Natural killer cell treated with Interleukin-12 subunit alpha and Interleukin-12 subunit beta and Interleukin-15 and Interleukin-18, amount 100 ng/mL, for 72 hours (primary cell): ENCODE results near the gene KLHL9. TPM values are rescaled to one million over a fixed set of nuclear protein-coding genes. Genes with fewer than 3 reads are reported as not detected.
A peak's percentile ranks its signal among the peaks of the same experiment; 100 is the strongest.
"Not testable (repeated sequence)": the region's sequence is repeated elsewhere in the genome, so short reads cannot be mapped to it uniquely, and the experiment has no call there.

Experiments used
- ATAC-seq, 2 donors: fragments of 150-1000 bp; cut with Tn5 transposase in 1 of 2; sonication (Bioruptor Pico), chemical (Tn5 transposase) in 1 of 2; 2 replicates each; pipeline ENCODE4 v1.10.0; 2021
- DNase-seq: peaks from one replicate; pipeline ENCODE4 v3.0.0; 2022; ENCODE audit warnings: low spot score
- H3K27ac Mint-ChIP-seq, 2 donors: 1 replicate in 1 of 2; 2 replicates in 1 of 2; pipeline ENCODE4 v1.8.0; 2022; ENCODE audit warnings: mixed read lengths in 2 of 2, mild to moderate bottlenecking in 1 of 2, moderate library complexity in 1 of 2
- H3K27me3 Mint-ChIP-seq, 2 donors: 1 replicate in 1 of 2; 2 replicates in 1 of 2; pipeline ENCODE4 v1.8.0; 2022; ENCODE audit warnings: mixed read lengths in 2 of 2
- H3K36me3 Mint-ChIP-seq: one replicate; pipeline ENCODE4 v1.8.0; 2022; ENCODE audit warnings: mixed read lengths
- H3K4me1 Mint-ChIP-seq, 2 donors: 1 replicate in 1 of 2; 2 replicates in 1 of 2; pipeline ENCODE4 v1.8.0; 2022; ENCODE audit warnings: low read depth in 2 of 2, mixed read lengths in 2 of 2, mild to moderate bottlenecking in 1 of 2
- H3K4me3 Mint-ChIP-seq: one replicate; pipeline ENCODE4 v1.8.0; 2022; ENCODE audit warnings: mixed read lengths
- H3K9me3 Mint-ChIP-seq: 2 replicates; pipeline ENCODE4 v1.8.0; 2022; ENCODE audit warnings: mixed read lengths
- total RNA-seq, 2 donors: library from RNA; stranded (reverse); gene quantifications; one replicate each; pipeline ENCODE4 v1.2.3, GENCODE V29; 2022

KLHL9 gene, protein sequence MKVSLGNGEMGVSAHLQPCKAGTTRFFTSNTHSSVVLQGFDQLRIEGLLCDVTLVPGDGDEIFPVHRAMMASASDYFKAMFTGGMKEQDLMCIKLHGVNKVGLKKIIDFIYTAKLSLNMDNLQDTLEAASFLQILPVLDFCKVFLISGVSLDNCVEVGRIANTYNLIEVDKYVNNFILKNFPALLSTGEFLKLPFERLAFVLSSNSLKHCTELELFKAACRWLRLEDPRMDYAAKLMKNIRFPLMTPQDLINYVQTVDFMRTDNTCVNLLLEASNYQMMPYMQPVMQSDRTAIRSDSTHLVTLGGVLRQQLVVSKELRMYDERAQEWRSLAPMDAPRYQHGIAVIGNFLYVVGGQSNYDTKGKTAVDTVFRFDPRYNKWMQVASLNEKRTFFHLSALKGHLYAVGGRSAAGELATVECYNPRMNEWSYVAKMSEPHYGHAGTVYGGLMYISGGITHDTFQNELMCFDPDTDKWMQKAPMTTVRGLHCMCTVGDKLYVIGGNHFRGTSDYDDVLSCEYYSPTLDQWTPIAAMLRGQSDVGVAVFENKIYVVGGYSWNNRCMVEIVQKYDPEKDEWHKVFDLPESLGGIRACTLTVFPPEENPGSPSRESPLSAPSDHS
- total RNA-seq = 10 to 100 TPM; 13.3 to 16.6 TPM

DNA sequence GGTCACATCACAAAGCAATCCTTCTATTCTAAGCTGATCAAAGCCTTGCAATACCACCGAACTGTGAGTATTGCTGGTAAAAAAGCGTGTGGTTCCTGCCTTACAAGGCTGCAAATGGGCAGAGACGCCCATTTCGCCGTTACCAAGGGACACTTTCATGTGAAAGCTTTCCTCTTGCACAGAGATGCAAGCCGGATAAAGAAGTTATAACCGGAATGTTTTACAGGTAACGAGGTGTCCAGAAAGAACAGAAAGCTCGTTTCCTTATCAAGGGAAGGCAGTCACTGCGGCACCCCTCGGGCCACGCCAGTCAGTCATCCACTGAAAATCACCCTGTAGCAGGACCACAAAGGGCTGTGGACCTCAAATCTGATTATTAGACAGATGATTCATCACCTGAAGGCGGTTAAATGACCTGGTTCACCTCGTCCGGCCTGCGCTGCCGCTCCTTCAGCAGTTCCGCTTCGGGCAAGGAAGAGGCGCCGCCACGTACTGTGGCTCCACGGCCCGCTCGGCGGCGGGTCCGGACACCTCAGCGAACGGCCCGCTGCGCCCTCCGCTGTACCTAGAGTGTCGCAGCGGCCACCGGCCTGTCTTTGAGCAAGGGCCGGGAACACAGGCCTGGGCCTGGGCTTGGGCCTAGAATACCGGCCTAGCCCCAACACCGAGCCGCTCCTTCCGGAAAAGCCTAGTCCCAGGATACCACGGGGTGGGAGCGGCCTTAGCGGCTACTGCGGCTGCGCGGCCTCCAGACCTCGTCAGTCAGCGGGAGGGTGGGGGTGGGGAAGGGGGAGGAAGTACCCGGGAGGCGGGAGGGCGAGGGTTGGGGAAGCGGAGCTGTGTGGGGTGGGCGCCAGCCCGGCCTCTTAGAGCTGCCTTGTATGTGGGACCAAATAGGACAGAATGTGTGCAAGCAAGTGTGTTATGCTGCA is at the start of gene KLHL9:
Gene KLHL9 (minus strand): TSS at position 704 of the 932 bp plus-strand sequence. CDS start 545 bp downstream, at position 159.
- peak; percentile 97 to 98 for ATAC-seq
- no peaks in the 10 kb centered on the region for H3K9me3 Mint-ChIP-seq
- H3K36me3 Mint-ChIP-seq = peaks cover 17% of the 10 kb centered on the region
- peaks cover 4 to 16% of the 10 kb centered on the region in 2 donors for H3K27me3 Mint-ChIP-seq
- peak within 1 kb of the TSS; percentile 94 for H3K4me3 Mint-ChIP-seq
- DNase-seq = peak; percentile 93
- peaks cover 31 to 51% of the 10 kb centered on the region in 2 donors for H3K4me1 Mint-ChIP-seq
- peak within 1 kb of the TSS; percentile 88 to 91 for H3K27ac Mint-ChIP-seq

DNA sequence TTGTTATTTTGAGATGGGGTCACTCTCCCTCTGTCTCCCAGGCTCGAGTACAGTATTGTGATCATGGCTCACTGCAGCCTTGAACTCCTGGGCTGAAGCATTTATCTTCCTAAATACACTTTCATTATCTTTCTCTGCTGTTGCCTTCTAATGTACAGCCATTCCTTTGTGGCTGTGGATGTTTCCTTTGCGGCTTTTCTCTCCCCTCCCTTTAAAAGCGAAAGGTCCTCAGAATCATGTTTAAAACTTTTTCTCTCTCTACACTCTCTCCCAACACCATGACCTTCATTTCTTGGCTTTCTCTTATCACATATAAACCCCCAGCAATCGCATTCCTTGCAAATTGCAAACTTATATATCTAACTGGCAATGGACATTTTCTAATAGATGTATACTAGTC is 48.4 kb upstream of the KLHL9 start:
- H3K4me1 Mint-ChIP-seq = peaks cover 12 to 13% of the 10 kb centered on the region in 2 donors
- no peak for DNase-seq
- no peak overlapping the region for H3K4me3 Mint-ChIP-seq
- H3K27ac Mint-ChIP-seq = no peak overlapping the region
- H3K36me3 Mint-ChIP-seq = no peaks in the 10 kb centered on the region
- no peak for ATAC-seq
- no peaks in the 10 kb centered on the region for H3K9me3 Mint-ChIP-seq
- peaks cover 29 to 38% of the 10 kb centered on the region in 2 donors for H3K27me3 Mint-ChIP-seq

DNA sequence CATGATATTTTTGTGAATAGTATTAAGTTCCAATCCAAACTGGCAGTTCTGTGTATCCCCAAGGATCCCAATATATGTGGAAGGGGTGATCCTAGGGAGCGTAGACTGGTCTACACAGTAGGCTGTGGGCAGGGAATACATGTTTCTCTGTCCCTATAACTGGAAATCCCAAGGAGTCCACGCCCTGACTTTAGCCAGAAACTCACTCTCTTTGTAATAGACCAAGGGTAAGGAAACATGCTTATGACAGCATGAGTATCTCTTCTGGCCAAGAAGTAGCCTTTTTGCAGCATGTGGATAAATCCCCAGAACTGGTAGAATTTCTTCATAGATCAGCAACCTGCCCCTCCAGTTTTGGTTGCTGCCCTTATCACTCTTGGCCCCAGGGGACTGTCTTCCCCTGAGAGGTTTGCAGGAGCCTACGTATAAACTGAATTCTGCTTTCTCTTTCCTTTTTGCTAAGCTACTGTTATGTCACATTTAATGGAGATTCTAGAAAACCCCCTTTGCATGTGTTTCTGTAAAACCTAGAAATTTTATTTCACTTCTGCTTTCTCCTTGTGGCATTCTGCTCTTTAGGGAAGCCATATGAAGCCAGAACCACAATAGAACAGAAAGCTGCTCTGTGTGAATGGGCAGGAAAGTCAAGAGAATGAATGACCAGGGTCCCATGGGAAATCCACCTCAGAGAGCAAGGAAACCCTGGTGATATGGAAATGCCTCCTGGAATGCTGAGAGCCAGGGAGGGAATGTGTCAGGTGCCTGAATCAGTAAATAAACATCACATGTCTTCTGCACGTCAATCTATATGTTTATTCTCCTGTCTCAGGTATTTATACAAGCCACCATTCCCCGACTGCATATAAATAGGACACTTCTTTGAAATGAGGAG is 46.5 kb upstream of the KLHL9 start:
- H3K4me3 Mint-ChIP-seq = no peak overlapping the region
- peaks cover 27 to 41% of the 10 kb centered on the region in 2 donors for H3K27me3 Mint-ChIP-seq
- H3K9me3 Mint-ChIP-seq = no peaks in the 10 kb centered on the region
- no peak overlapping the region for H3K27ac Mint-ChIP-seq
- DNase-seq = no peak
- H3K36me3 Mint-ChIP-seq = no peaks in the 10 kb centered on the region
- ATAC-seq = peak; percentile 86 to 92
- peaks cover 12 to 13% of the 10 kb centered on the region in 2 donors for H3K4me1 Mint-ChIP-seq

DNA sequence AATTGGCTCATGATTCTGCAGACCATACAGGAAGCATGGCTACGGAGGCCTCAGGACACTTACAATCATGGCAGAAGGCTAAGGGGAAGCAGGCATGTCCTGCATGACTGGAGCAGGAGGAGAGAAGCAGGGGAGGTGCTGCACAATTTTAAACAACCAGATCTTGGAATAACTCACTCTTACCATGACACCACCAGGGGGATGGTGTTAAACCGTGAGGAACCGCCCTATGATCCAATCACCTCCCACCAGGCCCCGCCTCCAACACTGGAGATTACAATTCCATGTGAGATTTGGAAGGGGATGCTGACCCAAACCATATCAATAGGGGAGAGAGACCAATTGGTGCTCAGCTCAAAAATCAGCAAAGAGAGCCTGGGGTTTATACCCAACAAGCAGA is 36.3 kb upstream of the KLHL9 start:
- H3K27ac Mint-ChIP-seq, H3K36me3 Mint-ChIP-seq, DNase-seq, H3K9me3 Mint-ChIP-seq, H3K4me3 Mint-ChIP-seq, H3K4me1 Mint-ChIP-seq, ATAC-seq: not testable (repeated sequence)
- peaks cover 23 to 42% of the 10 kb centered on the region in 2 donors for H3K27me3 Mint-ChIP-seq

DNA sequence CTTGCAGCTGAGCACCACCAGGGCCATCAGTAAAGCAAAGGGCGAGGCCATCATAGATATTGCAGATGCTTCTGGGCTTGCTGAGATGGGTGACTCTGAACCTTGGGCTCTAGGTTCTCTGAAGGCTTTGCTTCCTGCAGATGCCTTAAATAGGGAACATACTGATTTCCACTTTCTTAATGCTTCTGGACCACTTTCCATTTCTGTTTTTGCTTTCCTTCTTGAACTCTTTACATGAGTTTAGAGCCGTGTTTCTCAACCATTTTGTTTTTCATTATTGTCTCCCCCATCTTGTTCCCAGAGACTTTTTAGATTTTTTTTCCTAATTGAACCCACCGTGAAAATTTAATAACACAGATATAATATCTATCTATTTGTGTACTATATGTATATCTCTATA is 32.8 kb upstream of the KLHL9 start, which contains the start of gene IFNA13:
Gene IFNA13 (minus strand): TSS at position 101 of the 400 bp plus-strand sequence. CDS start 47 bp downstream, at position 54.
- ATAC-seq = no peak
- Mint-ChIP-seq H3K36me3 (no peaks in the 10 kb centered on the region), H3K4me1 (no peaks in the 10 kb centered on the region), H3K4me3 (no peak within 1 kb of the TSS), H3K9me3 (no peaks in the 10 kb centered on the region), H3K27me3 (peaks cover 27 to 57% of the 10 kb centered on the region in 2 donors), H3K27ac (no peak within 1 kb of the TSS)
- no peak for DNase-seq

DNA sequence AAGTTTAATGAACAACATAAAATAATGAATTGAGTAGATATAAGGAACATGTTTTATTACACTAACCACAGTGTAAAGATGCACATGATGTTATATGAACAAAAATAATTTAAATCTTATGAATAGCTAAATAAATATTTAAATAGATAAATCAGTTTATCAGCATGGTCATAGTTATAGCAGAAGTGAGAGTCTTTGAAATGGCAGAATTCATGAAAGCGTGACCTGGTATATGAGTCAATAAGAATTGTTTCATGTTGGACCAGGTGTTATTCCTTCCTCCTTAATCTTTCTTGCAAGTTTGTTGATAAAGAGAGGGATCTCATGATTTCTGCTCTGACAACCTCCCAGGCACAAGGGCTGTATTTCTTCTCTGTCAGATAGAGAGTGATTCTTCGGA is 32.0 kb upstream of the KLHL9 start:
- H3K27ac Mint-ChIP-seq, H3K4me3 Mint-ChIP-seq, H3K9me3 Mint-ChIP-seq, H3K36me3 Mint-ChIP-seq, H3K4me1 Mint-ChIP-seq, DNase-seq, ATAC-seq: not testable (repeated sequence)
- H3K27me3 Mint-ChIP-seq = peaks cover 27 to 59% of the 10 kb centered on the region in 2 donors

DNA sequence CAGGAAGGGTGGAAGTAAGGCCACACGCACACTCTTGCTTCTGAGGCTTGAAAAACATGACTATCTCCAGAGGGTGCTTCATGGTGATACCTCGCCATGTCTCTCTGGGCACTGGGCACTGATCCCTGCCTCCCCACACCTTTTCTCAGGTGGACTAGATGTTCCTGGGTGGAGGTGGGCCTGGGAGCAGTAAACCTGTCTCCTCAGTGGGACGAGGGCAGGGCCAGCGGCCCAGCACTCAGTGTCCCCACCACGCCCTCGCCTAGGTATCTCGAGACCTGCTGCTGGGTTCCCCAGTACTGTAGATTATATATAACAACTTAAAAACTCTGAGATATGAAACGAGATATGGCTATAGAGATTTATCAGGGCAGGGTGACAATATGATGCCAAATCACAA is 27.1 kb upstream of the KLHL9 start:
- Mint-ChIP-seq H3K4me3 (no peak overlapping the region), H3K27ac (no peak overlapping the region), H3K9me3 (no peaks in the 10 kb centered on the region), H3K27me3 (peaks cover 21 to 36% of the 10 kb centered on the region in 2 donors), H3K36me3 (no peaks in the 10 kb centered on the region), H3K4me1 (peaks cover 15 to 16% of the 10 kb centered on the region in 2 donors)
- ATAC-seq (no peak), DNase-seq (no peak)

DNA sequence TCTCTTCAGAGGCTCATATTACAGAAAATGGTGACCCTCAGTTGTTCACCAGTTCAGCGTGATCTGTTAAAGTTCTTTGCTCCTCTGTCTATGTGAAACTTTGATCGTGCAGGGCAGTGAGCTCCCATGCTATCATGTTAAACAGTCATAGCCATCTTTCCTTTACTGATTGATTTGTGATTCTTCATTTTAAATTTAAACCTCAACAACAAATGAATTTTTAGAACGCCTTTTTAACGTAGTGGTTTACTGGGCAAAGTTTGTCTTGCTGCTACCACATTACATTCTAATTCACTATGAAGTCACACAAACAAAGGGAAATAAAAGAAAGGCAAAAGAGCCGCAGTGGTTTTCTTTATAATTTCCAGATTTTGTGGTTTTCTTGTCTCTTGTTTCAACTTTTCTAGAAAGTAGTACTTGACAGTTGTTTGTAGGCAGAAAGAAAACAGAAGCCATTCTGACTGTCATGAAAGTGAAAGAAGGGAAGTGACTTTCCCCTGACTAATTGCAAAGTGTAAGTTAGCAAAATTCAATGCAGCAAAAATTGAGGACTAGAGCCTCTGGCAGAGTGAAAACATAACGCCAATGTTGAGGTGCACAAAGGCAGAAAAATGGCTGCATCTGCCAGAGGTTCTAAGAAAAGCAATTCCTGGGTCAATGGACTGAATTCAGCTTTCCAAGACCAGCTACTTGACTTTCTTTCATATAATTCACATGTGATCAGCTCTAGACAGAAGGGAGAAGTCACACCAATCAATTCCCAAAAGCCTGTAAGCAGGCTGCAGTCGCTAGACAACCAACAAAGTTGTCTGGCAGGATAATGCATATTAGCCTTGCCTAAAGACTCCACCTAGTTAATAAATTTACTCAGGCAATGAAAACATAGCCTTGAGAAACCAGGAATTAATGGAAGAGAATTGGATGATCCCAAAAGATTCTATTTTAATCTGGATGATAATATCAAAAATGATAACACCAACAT is 22.6 kb upstream of the KLHL9 start:
- ATAC-seq = peak; percentile 76 to 80
- no peak for DNase-seq
- peak overlapping the region; percentile 57 for H3K4me3 Mint-ChIP-seq
- H3K4me1 Mint-ChIP-seq = peaks cover 17% of the 10 kb centered on the region in 2 donors
- peaks cover 6% of the 10 kb centered on the region for H3K36me3 Mint-ChIP-seq
- no peaks in the 10 kb centered on the region for H3K9me3 Mint-ChIP-seq
- H3K27ac Mint-ChIP-seq = peak overlapping the region; percentile 10 to 78
- H3K27me3 Mint-ChIP-seq = peaks cover 14 to 18% of the 10 kb centered on the region in 2 donors

DNA sequence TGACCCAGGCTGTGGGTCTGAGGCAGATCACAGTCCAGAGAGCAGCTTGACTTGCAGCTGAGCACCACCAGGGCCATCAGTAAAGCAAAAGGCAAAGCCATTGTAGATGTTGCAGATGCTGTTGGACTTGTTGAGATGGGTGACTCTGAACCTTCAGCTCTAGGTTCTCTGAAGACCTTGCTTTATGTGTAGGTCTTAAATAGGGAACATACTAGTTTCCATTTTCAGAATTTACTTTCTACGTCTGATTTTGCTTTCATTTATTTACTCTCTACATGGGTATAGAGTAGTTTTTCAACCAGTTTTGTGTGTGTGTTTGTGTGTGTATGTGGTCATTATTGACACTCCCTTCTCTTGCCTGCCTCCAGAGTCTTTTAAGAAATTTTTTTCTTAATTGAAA is 15.6 kb upstream of the KLHL9 start, which contains the start of gene IFNA6:
Gene IFNA6 (minus strand): TSS at position 101 of the 400 bp plus-strand sequence. CDS start 0 bp downstream, at position 101.
- Mint-ChIP-seq H3K4me3 (no peak within 1 kb of the TSS), H3K4me1 (no peaks in the 10 kb centered on the region), H3K9me3 (no peaks in the 10 kb centered on the region), H3K27ac (no peak within 1 kb of the TSS), H3K27me3 (peaks cover 30 to 37% of the 10 kb centered on the region in 2 donors), H3K36me3 (peaks cover 6% of the 10 kb centered on the region)
- DNase-seq = no peak
- ATAC-seq = no peak

DNA sequence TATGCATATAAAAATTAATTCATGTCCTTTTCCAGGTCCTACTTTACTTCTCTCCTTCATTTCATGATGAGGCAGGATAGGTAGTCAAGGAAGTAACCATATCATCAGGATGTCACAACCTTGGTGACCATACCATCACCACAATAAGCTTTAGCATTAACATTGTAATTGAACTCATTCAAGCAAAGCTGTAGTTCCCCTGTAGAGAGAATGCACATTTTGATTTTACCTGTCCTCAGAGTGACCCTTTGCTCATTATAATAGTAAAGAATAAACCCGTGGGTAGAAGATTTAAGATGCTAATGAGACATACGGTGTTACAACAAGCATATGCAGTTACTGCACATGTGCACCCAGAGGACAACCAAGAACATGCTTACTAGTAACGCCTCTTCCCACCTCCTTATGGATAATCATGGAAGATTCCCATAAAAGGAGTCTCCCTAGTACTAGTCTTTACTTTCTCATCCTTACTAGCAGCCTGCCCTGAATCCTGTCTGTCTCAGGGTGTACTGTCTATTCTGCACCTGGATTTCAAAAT is 13.3 kb upstream of the KLHL9 start:
- peaks cover 32 to 37% of the 10 kb centered on the region in 2 donors for H3K27me3 Mint-ChIP-seq
- DNase-seq = no peak
- H3K36me3 Mint-ChIP-seq = no peaks in the 10 kb centered on the region
- no peak overlapping the region for H3K4me3 Mint-ChIP-seq
- H3K4me1 Mint-ChIP-seq = no peaks in the 10 kb centered on the region
- no peak for ATAC-seq
- H3K27ac Mint-ChIP-seq = no peak overlapping the region
- H3K9me3 Mint-ChIP-seq = no peaks in the 10 kb centered on the region

DNA sequence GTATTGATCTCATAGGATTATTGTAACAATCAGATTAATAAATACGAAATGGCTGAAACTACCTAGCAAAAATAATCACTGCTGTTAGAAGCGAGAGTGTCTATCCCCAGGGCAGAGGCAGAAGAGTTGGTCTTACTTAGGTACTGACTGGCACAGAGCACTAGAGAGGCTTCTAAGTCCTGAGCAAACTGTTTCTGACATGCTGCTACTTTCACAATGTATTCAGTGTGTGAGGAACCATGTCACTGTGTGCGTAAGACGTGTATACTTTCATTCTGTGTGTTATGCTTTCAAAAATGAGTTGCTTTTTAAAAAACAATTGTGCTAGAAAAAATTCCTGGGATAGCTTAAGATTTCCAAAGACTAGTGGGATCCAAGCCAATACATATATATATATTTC is 5.5 kb upstream of the KLHL9 start:
- no peak overlapping the region for H3K27ac Mint-ChIP-seq

More for the DNA sequence above, 5.5 kb upstream of the KLHL9 start:
- Mint-ChIP-seq H3K27me3 (peaks cover 30 to 45% of the 10 kb centered on the region in 2 donors), H3K4me3 (no peak overlapping the region), H3K36me3 (no peaks in the 10 kb centered on the region), H3K4me1 (peaks cover 0 to 5% of the 10 kb centered on the region in 2 donors), H3K9me3 (no peaks in the 10 kb centered on the region)
- ATAC-seq (no peak), DNase-seq (no peak)
